SK-N-MC (cell line): ENCODE measurements around the gene CENPU.

Experiments used
- DNase-seq: peaks from one replicate; pipeline ENCODE4 v3.0.0-alpha.2; 2011; ENCODE audit warnings: low read depth, low spot score
- H3K27ac ChIP-seq: fragments of 200-600 bp; sonication (generic); 2 replicates; pipeline ENCODE4 v1.5.1; 2016; ENCODE audit warnings: mixed run types
- H3K36me3 ChIP-seq: fragments of 200-600 bp; sonication (generic); 2 replicates; pipeline ENCODE4 v1.6.1; 2017; ENCODE audit warnings: antibody characterized with exemption, low read length, mixed read lengths; ENCODE audit not compliant: insufficient read depth
- H3K4me3 ChIP-seq: fragments of 200-600 bp; sonication (generic); 2 replicates; pipeline ENCODE4 v1.5.1; 2016
- H3K9ac ChIP-seq: fragments of 200-600 bp; sonication (generic); 2 replicates; pipeline ENCODE4 v1.8.0; 2017; ENCODE audit warnings: mixed run types, mixed read lengths; ENCODE audit not compliant: insufficient read length
- H3K9me3 ChIP-seq: fragments of 200-600 bp; sonication (generic); 2 replicates; pipeline ENCODE4 v1.6.1; 2017; ENCODE audit warnings: low read depth, mild to moderate bottlenecking, antibody characterized with exemption, low read length, moderate library complexity, mixed read lengths
- EZH2 ChIP-seq: fragments of 200-600 bp; sonication (generic); IDR thresholded peaks from one replicate; pipeline ENCODE4 v1.6.1; 2017; ENCODE audit warnings: antibody characterized with exemption
- FOXP2 ChIP-seq: optimal IDR thresholded peaks from 2 replicates; pipeline ENCODE3; 2011; ENCODE audit warnings: mild to moderate bottlenecking, moderate library complexity; ENCODE audit not compliant: insufficient read depth; ENCODE audit errors: extremely low read length, control extremely low read depth
- POLR2AphosphoS5 ChIP-seq: IDR thresholded peaks from 2 replicates; pipeline ENCODE4 v1.6.1; 2012; ENCODE audit warnings: mild to moderate bottlenecking, low read depth, low read length, borderline replicate concordance

The CENPU gene

DNA sequence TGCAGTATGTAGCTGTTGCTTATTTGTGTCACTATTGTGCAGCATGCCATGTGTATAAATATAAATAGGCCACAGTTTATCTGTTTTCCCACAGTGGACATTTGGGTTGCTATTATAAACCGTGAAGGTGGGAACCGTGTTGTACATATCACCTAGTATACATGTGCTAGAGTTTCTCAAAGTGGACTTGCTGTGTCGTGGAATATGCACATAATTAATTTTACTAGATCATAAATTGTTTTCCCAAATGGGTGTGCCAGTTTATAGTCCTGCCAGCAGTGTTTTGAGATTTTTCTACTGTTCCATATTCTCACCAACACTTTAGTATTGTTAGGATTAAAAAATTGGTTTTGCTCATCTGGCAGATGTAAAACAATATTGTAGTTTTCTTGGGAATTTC lies 45.9 kb downstream of the CENPU start:
- TF ChIP-seq EZH2 (no peak), POLR2AphosphoS5 (no peak), FOXP2 (no peak)
- Histone ChIP-seq H3K9me3 (no peaks in the 10 kb centered on the region), H3K9ac (no peak overlapping the region), H3K36me3 (peaks cover 14% of the 10 kb centered on the region), H3K4me3 (no peak overlapping the region), H3K27ac (no peak overlapping the region)
- no peak for DNase-seq

DNA sequence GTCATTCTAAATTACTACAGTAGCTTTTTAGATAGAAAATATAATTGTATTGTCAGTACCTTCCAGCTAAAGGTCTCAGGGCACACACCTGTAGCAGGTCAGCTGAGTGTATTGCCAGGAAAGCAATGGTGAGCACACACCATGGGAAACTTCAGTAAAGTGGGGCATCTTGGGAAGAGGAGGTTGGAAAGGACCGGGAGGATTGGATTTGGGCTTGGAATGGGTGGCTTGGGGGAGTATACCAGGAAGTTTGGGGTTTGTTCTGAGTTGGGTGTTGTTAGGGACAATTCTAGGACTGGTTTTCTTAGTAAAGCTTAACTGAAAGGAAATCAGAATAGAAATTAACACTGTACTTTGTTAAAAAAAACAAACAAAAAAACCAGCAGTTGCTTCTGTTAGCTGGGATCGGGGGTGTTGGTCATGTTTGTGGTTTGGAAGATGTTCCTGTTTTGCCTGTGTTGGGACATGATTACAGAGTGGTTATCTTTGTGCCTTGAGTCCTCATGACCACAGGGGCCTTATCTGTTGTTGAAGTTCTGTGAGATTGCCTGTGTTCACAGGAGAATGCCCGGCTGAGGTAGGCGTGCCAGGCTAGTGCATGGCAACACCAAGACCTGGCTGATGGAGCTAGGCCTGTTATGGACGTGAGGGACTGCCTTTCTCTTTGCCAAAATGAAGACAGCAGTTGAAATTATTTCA lies 49.3 kb downstream of the CENPU start:
- Histone ChIP-seq H3K4me3 (no peak overlapping the region), H3K27ac (no peak overlapping the region), H3K36me3 (peaks cover 2% of the 10 kb centered on the region; the same call in 1 of the 2 replicates), H3K9me3 (no peaks in the 10 kb centered on the region; the same call in 1 of the 2 replicates), H3K9ac (no peak overlapping the region)
- no peak for TF ChIP-seq POLR2AphosphoS5
- no peak for TF ChIP-seq FOXP2
- TF ChIP-seq EZH2, result no peak
- no peak for DNase-seq

DNA sequence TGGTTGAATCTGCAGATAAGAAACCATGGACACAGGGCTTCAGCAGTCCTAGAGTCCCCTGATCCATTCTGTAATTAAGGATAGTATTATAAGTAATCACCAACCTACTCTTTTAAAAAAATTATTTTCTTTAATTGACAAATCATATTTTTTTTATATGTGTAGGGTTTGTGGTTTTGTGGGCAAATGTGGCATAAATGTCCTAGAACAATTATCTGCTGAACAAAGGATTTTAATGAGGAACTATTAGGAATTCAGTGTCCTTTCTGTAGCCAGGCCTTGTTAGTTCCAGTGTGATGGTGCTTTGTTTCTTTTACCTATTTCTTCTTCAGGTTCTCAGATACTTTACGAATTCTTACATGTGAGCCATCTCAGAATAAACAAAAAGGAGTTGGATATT lies 52.0 kb downstream of the CENPU start:
- TF ChIP-seq FOXP2 (no peak), EZH2 (no peak), POLR2AphosphoS5 (no peak)
- no peak for DNase-seq

DNA sequence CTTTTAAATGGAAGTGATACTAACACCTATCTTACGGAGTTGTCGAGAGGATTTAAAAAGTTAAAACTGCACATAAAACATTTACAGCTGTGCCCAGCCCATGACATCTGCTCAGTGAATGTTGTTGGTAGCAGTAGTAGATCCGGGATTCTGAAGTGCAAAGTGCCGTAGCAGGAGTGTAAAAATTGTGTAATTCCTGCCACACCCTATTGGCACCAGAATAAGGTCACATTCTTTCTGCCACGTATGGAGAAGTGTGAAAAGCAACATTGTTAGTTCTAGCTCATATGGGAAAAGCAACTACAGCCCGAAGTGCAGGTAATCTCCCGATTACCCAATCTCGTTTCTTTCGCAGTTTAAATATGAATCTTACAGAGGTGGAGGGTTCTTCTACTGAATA lies 53.2 kb downstream of the CENPU start:
- Histone ChIP-seq H3K4me3 (no peak overlapping the region), H3K27ac (no peak overlapping the region), H3K9ac (no peak overlapping the region), H3K36me3 (peaks cover 5% of the 10 kb centered on the region; the same call in 1 of the 2 replicates), H3K9me3 (no peaks in the 10 kb centered on the region; the same call in 1 of the 2 replicates)
- DNase-seq, result no peak
- TF ChIP-seq EZH2 (no peak), FOXP2 (no peak), POLR2AphosphoS5 (no peak)

More for the DNA sequence above, 52.0 kb downstream of the CENPU start:
- H3K9ac ChIP-seq, result no peak overlapping the region
- no peaks in the 10 kb centered on the region; the same call in 1 of the 2 replicates for H3K9me3 ChIP-seq
- H3K4me3 ChIP-seq, result no peak overlapping the region
- peaks cover 5% of the 10 kb centered on the region; the same call in 1 of the 2 replicates for H3K36me3 ChIP-seq
- no peak overlapping the region for H3K27ac ChIP-seq

DNA sequence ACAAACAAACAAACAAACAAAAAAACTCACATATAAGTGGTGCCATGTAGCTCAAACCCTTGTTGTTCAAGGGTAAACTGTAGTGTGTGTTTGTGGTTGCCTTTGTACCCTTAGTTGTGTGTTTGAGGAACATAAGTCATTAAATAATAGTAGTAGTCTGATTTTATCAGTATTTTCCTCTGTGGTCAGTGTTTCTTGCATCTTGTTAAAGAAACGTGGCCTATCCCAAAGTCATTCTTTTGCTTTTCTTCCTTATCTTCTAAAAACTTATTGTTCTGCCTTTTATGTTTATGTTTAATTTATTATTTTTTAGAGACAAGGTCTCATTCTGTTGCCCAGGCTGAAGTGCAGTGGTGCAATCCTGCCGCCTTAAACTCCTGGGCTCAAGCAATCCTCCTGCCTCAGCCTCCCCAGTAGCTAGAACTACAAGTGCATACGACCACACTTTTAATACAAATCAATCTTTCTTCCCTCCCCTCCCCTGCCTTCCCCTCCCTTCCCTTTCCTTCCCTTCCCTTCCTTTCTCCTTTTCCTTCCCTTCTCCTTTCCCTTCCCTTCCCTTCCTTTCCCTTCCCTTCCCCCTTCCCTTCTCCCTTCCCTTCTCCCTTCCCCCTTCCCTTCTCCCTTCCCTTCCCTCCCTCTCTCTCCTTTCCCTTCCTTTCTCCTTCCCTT lies 57.9 kb downstream of the CENPU start:
- H3K4me3 ChIP-seq, result no peak overlapping the region
- no peak for DNase-seq
- H3K36me3 ChIP-seq, result peaks cover 14% of the 10 kb centered on the region; the same call in 1 of the 2 replicates
- no peak overlapping the region for H3K27ac ChIP-seq
- no peaks in the 10 kb centered on the region; the same call in 1 of the 2 replicates for H3K9me3 ChIP-seq
- no peak overlapping the region for H3K9ac ChIP-seq
- TF ChIP-seq EZH2, result no peak
- TF ChIP-seq FOXP2, result no peak
- no peak for TF ChIP-seq POLR2AphosphoS5

DNA sequence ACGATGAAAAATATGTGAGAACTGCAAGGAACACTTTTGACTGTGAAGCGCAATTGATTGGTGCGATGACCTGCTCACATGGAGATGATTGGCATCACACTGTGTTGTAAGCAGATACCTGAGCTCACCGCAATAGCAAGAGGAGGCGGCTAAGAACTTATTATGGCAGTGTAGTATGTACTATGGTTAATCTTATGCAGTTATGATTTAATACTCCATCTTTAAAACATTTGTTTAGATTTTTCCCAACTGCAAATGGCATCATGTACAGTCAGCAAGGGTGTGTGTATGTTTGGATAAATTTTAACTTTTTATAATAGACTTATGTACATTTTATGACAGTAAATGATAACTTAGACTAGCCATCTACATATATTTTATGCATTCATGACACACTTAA lies 58.9 kb downstream of the CENPU start:
- Histone ChIP-seq H3K27ac (no peak overlapping the region), H3K9ac (no peak overlapping the region), H3K36me3 (peaks cover 14% of the 10 kb centered on the region; the same call in 1 of the 2 replicates), H3K4me3 (no peak overlapping the region), H3K9me3 (no peaks in the 10 kb centered on the region; the same call in 1 of the 2 replicates)
- TF ChIP-seq FOXP2, result no peak
- no peak for TF ChIP-seq EZH2
- TF ChIP-seq POLR2AphosphoS5, result no peak
- DNase-seq, result no peak

DNA sequence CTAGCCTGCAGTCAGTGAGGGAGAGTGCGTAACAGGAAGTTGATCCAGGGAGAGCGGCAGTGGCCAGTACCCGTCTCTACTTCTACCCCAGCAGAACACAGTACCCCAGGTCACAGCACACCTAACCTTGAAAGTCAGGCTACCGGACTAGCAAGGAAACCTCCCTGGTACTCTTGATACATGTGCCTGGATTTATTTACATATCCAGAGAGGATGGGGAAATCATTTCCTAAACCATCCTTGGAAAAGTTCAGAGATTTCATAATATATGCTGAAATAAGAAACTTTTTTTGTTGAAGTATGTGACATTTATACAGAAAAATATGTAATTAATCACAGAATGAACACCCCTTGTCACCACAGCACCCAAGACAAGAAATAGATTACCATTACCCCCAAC lies 59.9 kb downstream of the CENPU start:
- Histone ChIP-seq H3K9ac (no peak overlapping the region), H3K4me3 (no peak overlapping the region), H3K9me3 (no peaks in the 10 kb centered on the region), H3K27ac (no peak overlapping the region), H3K36me3 (peaks cover 9% of the 10 kb centered on the region; the same call in 1 of the 2 replicates)
- DNase-seq, result no peak
- TF ChIP-seq FOXP2, result no peak
- TF ChIP-seq POLR2AphosphoS5, result no peak
- no peak for TF ChIP-seq EZH2

DNA sequence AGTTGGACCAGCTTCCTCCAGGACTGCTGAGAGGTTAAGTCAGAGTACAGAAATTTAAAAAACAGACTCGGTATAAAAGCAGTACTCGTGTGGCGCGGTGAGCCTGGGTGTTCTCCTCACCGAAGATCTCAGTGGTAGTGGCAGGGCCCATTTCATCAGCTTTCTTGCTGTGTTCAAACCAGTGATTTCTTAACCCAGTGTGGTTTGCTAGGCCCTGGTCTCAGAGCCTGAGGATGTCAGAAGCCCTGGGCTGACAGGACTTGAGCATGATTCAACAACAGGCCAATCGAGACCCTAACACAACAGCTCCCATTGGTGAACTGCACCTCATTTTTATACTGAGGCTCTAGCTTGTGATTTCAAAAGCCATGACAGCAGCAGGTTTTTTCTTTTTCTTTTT lies 61.2 kb downstream of the CENPU start:
- no peak for TF ChIP-seq POLR2AphosphoS5
- no peak for TF ChIP-seq EZH2
- no peak for TF ChIP-seq FOXP2
- Histone ChIP-seq H3K9ac (no peak overlapping the region), H3K4me3 (no peak overlapping the region), H3K36me3 (peaks cover 14% of the 10 kb centered on the region; the same call in 1 of the 2 replicates), H3K9me3 (no peaks in the 10 kb centered on the region), H3K27ac (no peak overlapping the region)
- DNase-seq, result no peak
